HG02623 (cell line): ENCODE measurements around the gene CCM2.
A peak's percentile ranks its signal among the peaks of the same experiment; 100 is the strongest.
"Not testable (repeated sequence)": the region's sequence is repeated elsewhere in the genome, so short reads cannot be mapped to it uniquely, and the experiment has no call there.

Source experiments
- ATAC-seq: cut with Tn5 transposase; IDR thresholded peaks from one replicate; pipeline ENCODE4 v1.9.1; 2021; ENCODE audit warnings: moderate library complexity; ENCODE audit not compliant: unreplicated experiment

The CCM2 gene

DNA sequence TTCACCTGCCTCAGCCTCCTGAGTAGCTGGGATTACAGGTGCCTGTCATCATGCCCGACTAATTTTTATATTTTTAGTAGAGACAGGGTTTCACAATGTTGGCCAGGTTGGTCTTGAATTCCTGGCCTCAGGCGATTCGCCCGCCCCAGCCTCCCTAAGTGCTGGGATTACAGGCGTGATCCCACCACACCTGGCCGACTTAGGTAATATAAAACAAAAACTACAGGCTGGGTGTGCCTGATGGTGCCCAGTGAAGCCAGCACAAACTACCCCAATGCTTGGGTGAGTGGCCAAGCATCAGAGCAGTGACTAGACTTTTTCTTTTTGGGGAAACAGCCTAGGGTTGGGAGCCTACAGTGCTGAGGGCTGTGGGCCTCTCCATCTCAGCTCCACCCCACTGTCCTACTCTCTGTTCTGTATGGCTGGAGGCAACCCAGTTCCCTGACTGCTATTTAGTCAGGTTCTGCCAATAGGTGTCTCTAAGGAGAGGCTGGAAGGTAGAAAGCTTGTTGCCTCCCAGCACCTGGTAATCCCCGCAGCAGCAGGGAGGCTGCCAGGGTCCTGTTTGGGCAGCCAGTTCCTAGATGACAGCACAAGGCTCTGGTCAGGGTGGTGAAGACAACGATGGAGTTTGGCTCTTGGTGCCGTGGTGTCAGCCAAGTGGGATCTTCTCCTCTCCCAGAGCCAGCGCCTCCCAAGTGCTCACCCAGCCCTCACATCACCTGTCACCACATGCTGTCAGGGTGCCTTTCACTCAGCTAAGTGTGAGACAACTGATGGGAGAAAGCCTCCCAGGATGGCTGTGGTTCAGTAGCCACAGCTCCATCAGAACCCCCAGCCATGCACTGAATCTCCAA is 99.2 kb downstream of the CCM2 start:
- no peak for ATAC-seq

DNA sequence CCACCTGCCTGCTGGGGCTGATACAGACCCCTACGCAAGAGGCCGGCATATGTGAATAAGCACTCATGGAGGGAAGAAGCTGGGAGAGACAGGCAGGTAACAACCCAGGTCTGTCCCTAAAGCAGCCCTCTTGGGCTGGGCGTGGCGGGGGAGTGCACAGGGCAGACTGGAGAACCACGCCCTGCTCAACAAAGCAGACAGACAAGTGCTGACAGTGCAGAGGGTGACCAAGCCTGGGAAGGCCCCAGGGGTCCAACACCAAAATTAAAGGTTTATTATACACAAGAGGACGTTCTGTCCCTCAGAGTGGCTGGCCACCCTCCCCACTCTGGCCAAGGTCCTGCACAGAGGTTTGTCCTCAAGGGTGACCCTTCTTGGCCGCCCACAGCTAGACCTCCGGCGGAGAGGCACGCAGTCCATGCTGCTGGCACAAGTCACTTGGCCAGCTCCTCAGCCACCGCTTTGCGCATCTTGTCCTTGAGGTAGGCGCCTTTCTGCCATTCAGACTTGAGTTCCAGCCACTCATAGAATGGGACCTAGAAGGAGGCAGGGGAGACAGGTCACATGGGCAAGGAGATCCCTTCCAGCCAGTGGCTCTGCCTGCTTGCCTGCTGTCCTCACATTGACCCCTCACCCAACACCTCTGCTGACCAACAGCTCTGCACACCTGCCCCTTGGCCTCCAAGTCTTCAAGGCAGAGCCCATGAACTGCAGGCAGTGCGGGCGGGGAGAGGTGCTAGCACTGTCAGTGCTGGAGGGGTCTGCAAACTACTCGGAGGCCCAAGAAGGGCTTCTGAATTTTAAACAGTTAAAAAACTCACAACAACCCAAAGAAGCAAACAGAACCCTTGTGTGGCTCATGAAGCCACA is 100.1 kb downstream of the CCM2 start:
- ATAC-seq, result no peak

DNA sequence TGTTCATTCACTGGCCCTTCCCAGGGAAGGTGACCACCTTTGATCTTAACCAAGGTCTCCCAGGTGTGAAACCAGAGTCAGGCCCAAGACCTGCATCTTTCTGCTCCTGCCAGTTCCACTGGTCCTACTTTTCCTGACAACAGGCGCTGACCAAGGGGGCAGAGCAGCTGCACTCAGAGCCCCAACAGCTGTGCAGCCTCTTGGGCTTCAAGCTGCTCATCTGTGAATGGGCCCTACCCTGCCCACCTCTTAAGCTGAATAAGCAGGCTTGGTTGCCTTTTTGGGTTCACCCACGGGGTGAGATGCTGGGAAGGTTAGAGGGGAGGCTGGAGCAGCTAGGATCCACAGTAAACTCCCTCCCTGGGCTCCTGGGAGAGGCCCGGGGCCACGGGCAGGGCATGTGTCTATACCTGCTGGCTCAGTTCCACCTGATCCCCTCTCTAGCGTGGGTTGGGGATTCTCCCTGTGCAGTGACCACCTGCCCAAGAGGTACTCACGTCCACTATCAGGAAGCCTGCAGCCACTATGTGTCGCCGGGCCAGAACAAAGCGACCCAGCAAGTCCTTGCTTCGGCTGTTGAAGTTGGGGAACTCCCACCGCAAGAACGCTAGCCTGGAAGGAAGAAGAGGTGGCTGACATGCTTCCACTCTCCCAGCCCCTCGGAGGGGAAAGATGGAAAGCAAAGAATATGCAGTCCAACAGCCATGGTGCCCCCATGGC is 100.9 kb downstream of the CCM2 start:
- no peak for ATAC-seq

DNA sequence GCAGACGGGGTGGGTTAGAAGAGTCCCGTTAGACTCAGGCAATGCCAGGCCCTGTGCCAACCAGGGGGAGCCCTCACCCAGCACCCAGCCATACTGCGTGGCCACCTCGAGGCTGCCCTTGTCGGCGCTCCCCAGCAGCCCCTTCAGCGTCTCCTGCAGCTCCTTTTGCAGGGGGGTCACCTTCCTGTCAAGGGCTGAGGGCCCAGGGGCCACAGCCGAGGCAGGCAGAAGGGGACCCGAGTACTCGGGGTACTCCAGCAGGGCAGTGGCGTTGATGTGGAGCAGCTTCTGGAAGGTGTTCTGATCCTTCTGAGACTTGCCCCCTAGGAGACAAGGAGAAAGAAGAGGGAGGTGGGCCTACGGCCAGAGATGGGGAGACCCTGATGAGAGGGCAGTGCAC is 101.7 kb downstream of the CCM2 start:
- no peak for ATAC-seq

DNA sequence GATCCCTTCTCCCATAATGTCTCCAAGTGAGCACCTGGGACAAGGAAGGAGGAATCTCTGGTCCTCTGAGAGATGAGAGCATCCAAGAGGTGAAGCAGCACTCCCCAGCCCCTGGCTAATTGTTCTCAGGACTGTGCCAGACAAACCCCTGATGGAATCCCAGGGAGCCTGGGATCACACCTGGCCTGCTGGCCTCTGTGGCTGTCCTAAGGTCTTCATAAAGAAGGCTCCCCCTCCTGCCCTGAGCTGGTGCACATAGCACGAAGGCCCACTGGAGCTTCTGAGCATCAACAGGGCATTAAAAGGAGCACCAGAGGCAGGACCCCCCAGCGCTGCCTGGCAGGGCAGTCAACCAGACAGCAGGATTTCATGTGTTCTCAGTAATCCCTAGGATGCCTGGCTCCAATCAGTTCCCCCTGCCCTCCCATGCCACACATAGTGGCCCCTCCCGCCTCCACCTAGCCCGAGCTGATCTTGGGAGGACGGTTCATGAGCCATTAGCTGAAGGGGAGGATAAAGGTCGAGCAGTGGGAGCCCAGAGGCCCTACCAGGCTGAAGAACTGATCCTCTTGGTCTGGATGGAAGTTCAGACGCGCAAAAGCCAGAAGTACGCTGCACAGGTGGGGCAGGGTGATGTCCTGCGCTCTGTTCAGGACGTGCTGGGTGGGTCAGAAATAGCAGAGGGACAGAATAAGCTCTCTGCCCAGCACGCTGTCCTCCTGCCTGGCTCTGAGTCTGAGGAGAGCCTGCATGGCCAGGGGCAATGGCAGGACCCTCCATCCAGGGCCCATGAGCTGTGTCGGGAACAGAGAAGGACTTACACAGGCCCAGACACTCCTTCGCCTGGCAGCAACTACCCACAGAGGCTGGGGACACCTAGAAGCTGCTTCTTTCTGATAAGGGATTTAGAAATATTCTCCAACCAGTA is 103.0 kb downstream of the CCM2 start:
- no peak for ATAC-seq

DNA sequence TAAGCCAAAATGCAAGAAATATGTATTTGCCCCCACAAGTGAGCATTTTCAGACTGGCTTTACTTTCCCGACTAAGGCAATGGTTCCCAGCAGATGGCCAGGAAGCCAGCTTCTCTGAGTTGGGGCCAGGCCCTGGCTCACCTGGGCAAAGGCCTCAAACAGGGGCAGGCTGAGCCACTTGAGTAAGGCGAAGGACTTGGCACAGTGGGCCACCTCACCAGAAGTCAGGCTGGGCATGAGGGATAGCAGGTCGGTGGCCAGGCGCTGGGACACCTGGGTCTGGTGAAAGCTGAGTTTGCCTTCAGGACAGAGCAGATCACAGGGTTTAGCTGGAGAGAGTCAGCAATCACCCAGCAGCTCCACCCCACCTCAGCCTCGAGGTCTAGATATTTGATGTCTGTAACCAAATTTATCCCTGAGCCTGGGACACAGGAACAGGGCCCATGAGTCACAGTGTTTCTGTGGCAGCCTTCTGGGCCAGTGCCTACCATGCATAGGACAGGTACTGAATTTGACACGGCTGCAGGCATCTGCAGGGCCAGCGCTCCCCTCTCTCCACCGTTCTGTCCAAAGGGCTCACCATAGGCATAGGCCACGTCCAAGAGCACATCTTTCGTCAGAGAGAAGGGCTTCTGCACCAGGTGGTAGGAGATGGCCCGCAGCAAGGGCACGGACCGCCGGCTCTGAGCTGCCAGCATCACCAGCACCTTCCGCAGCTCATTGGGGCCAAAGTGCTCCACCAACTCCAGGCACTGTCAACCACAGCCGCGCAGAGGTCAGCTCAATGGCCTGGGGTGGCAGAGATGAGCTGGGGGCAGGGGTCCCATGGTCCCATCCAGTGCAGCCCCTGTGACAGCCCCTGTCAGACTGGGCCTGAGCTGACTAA is 104.2 kb downstream of the CCM2 start:
- no peak for ATAC-seq

DNA sequence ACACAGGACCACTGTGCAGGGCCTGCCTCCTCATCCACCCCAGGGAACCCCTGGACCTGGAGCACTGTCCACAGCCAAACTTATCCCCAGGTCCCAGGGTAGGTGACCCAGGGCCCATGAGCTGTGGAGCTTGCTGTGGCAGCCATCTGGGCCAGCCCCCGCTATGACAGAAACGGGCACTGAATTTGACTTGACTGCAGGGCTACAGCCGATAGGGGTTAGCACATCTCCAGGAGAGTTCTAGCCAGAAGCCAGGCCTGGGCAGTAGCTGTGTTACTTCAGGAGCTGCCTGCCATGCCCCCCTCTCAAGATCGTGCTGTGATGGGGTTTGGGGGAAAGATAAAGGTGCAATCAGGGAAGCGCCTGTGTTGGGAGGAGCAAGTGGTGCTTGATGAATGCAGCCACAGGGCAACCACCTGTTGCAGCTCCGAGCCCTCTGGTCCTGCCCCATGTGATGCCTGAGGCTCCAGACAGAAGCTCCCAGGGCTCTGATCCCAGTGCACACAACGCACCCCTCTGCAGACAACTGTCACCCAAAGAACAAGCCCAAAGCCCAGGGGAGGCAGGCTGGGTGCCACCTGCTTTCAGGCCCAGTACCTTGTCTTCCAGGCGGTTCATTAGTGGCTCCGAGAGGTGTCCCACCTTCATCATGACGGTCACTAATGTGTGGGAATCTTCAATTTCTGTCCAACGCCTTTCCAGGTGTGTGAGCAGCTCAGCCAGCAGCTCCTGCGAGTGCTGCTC is 105.0 kb downstream of the CCM2 start:
- no peak for ATAC-seq

DNA sequence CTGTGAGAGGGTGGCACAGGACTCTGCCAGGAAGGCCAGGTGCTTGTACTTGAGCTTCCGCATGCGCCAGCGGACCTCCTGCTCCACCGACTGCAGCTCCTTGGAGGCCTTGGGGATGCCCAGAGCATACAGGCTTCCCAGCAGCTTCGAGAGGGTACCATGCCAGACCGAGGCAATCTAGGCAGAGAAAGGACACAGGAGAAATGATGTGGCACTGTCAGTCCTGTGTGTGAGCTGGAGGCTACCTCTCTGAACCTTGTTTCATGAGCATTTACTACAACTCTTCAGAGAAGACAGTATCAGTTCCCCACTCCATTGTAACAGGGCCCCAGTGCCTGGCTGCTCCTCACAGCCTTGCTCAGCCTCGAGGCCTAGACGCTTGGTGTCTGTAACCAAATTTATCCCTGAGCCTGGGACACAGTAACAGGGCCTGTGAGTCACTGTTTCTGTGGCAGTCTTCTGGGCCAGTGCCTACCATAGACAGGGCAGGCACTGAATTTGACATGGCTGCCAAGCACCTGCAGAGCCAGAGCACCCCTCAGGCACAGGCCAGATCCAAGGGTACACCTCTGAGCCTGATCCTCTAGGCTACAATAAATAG is 105.7 kb downstream of the CCM2 start:
- no peak for ATAC-seq

DNA sequence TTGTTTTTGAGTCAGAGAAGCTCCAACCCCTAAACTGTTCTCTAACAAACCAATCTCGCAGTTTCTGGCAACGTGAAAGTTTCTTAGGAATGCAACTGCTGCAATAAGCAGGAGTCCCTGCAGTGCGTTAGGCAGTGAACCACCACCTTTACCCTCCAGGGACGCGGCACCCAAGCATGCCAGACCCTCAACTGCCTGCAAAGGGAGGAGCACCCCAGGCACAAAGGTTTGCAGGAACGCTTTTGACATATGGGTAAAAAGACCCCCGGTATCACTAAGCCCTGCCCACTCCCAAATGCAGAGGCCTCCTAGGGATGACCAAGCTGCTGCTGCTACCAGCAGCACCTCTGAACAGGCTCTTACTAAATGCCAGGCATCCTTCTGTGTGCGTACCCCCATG is 106.8 kb downstream of the CCM2 start:
- no peak for ATAC-seq

DNA sequence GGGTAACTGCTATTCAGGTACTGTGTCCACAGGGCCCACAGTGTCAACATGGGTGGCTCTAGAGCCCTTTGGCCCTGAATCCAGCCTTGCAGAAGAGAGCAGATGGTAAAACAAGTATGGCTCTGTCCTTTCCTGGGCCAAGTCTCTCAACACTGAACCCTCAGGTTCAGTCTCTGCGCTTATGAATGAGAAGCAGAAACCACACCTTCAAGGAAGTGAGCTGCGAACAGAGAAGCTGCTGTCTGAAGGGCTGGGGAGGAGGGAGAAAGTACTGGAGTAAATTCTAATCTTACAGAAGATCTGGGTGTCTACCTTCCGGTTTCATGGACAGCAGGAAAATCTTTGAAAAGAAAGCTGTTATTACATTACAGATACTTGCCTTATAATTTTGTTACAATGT is 107.4 kb downstream of the CCM2 start:
- no peak for ATAC-seq

DNA sequence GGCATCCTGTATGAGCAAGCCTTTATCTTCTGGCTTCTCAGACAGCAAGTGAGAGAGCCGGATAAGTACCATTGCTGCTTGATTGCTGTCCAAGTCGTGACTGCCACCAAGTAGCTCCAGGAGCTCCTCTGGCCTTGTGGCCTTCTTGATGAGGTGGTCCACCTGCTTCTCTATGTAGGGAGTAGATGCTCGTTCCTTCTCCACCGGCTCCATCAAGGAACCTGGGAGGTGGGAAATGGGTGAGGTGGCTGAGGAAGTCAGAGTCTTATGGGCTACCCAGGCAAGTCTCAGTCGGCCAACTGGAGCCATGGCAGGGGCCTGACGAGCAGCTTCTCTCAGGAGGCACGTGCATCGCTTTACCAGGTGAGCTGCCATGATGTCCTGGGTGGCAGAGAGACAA is 108.9 kb downstream of the CCM2 start:
- no peak for ATAC-seq

DNA sequence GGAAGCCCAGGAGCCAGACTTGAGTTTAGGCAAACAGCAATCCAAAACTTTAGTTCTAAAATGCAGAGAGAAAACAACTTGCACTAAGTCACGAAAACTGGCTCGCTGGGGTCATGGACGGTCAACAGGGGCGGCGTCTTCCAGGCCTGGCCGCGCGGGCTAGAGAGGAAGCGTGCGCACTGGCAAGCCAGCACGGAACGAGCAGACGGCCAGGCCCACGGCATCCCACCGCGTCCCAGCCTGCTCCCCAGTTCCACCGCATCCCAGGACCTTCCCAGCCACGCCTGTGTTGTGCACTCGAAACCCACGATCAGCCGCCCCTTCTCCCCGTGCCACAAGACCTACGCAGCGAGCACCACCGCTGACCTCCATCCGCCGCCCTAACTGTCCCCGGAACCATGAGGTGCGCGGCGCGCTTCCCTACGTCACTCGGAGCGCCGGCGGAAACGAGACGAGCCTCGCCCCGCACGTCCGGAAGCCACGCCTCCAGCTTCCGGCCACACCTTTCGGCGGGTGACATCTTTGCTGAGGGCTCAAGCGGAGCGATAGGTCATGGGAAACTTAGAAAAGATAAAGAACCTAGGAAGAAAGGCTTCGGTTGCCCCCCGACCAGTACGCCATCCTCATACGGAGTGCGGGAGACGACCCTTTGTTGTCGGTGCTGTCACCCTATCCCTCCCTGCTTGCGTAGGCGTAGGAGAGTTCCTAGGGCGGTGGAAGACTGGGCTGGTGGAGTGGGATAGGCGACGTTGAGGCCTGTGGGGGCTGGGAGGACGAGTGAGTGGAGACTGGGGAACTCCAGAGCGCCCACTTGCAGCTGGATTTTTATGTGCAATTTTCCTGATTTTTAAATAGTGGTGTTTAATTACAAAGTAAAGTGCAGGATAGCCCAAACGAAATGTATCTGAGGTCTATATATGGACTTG is 111.6 kb downstream of the CCM2 start, which contains the start of gene TBRG4:
Gene TBRG4, minus strand, starts transcription at position 400 of the 926 bp plus-strand sequence. CDS start 2,460 bp downstream, outside the sequence.
- peak; percentile 95 for ATAC-seq

DNA sequence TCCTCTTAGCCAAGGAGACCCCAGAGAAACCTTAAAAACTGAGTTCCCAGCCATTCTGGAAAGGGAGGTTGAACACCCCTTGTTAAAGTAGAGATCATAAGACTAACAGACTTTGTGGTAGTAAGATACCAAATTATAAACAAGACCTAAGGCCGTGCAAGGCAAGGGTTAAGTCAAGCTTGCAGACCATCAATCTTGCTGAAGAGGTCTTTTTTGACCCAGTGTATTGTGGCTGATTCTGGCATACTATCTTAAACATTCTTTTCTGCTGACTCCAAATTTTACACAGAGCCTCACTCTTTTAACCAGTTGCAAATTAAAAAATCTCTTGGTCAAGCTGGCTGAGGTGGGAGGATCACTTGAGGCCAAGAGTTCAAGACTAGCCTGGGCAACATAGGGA is 112.6 kb downstream of the CCM2 start:
- ATAC-seq, result no peak

DNA sequence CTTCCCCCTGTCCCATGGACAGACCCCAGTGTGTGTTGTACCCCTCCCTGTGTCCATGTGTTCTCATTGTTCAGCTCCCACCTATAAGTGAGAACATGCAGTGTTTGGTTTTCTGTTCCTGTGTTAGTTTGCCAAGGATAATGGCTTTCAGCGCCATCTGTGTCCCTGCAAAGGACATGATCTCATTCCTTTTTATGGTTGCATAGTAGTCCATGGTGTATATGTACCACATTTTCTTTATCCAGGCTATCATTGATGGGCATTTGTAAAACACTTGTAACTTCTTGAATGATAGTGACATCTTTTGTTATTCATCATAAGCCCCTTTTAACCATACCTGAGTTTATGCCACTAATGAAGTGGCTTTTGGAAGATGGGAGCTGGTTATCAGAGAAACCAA is 114.3 kb downstream of the CCM2 start:
- ATAC-seq, result not testable (repeated sequence)

DNA sequence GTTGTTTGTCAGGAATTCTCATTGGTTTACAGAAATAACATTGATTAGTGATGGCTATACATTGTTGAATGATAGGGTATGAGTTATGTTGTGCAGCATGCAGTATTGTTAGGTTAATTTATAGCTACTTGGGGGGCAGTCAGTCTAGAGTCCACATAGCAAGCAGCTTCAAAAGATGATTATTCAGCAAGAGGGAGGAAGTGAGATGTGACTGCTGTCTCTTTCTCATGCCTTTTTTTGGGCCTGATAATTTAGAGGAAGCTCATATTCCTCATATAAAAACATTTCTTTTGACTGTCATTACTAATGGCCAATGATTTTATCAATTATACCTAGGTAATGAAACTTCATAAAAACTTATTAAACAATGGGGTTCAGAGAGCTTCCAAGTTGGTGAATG is 114.9 kb downstream of the CCM2 start:
- no peak for ATAC-seq

DNA sequence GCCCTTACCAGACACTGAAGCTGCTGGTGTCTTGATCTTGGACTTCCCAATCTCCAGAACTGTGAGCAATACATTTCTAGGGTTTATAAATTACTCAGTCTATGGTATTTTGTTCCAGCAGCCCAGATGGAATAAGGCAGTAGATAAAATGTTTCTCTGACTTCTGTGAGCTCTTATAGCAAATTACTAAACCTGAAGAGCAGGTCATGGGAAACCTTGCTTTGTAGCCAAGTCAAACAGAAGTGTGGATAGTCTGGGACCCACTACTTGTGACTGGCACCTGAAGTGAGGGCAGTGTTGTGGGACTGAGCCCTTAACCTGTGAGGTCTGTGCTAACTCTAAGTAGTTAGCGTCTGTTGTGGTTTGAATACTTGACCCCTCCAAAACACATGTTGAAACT is 116.0 kb downstream of the CCM2 start:
- no peak for ATAC-seq

DNA sequence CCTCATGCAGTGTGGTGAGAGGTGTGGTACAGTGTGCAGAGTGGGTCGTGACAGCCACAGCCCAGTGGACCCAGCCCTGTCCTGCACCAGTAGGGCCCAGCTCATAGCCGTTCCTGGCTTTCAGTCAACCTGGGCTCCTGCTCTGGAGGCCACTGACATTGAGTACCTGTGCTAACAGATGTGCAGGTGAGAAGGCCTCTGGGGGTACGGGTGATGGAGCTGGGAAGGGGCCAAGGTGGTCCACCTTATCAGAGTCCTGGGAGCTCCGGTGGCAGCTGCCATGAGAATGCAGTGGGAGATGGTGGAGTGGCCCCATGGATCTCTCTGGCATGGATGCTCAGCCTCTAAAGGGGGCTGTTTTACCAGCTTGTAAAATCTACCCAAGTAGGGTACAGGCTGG is 117.6 kb downstream of the CCM2 start:
- ATAC-seq, result no peak
